Esophagus muscularis mucosa (tissue), 4 donors: ENCODE results near the gene ASPSCR1. TPM values are rescaled to one million over a fixed set of nuclear protein-coding genes. Genes with fewer than 3 reads are reported as not detected.

Experiments
- DNase-seq: peaks from one replicate; pipeline ENCODE4 v3.0.0-alpha.2; 2017; ENCODE audit errors: extremely low spot score
- H3K27ac ChIP-seq, 4 donors: fragments of 200-600 bp; sonication (generic); replicated peaks in 1 of 4; 1 replicate in 3 of 4; 2 replicates in 1 of 4; pipeline ENCODE4 v1.5.1; 2016 to 2019; ENCODE audit warnings: mild to moderate bottlenecking in 1 of 4
- H3K27me3 ChIP-seq, 4 donors: fragments of 200-600 bp; sonication (generic); one replicate each; pipeline versions ENCODE4 v1.5.1 to v1.6.0; 2016 to 2019
- H3K36me3 ChIP-seq, 4 donors: fragments of 200-600 bp; sonication (generic); one replicate each; pipeline ENCODE4 v1.5.1; 2016 to 2019
- H3K4me1 ChIP-seq, 4 donors: fragments of 200-600 bp; sonication (generic); one replicate each; pipeline ENCODE4 v1.5.1; 2016 to 2019
- H3K4me3 ChIP-seq, 4 donors: fragments of 200-600 bp; sonication (generic); 1 replicate in 2 of 4; 2 replicates in 2 of 4; pipeline ENCODE4 v1.5.1; 2016 to 2019; ENCODE audit warnings: mild to moderate bottlenecking in 4 of 4, moderate library complexity in 1 of 4
- H3K9me3 ChIP-seq, 4 donors: fragments of 200-600 bp; sonication (generic); 1 replicate in 3 of 4; 2 replicates in 1 of 4; pipeline ENCODE4 v1.5.1; 2016 to 2019
- EP300 ChIP-seq: sonication (generic); formaldehyde crosslinking; IDR thresholded peaks from one replicate; pipeline ENCODE4 v1.6.1; 2017; ENCODE audit warnings: antibody characterized with exemption
- POLR2A ChIP-seq: fragments of 450-650 bp; IDR thresholded peaks from one replicate; pipeline ENCODE4 v1.6.1; 2017; ENCODE audit warnings: antibody characterized with exemption, moderate library complexity, mild to moderate bottlenecking, low read depth
- POLR2AphosphoS5 ChIP-seq, 2 donors: sonication (generic); formaldehyde crosslinking; IDR thresholded peaks; one replicate each; pipeline ENCODE4 v1.6.1; 2017; ENCODE audit warnings: antibody characterized with exemption in 2 of 2
- WGBS: methylation state at CpG from one replicate; pipeline ENCODE4 v1.1.5; 2018; 5-methylcytosine and 5-hydroxymethylcytosine counted together
- intact Hi-C: fragments of 100-400 bp; cut with DNase I; formaldehyde crosslinking; loops from one replicate; pipeline ENCODE4 v1.15.1; 2023
- total RNA-seq, 4 donors: library from RNA; depleted of rRNA; stranded (reverse); fragments of >200 nt; gene quantifications; one replicate each; pipeline versions ENCODE4 v1.1.0 to v1.2.1, GENCODE V29; 2016
- TF ChIP-seq, protein P1 (sequence below), 3 experiments: fragments of 200-600 bp in 2 of 3; fragments of 450-650 bp in 1 of 3; sonication (generic) in 2 of 3; IDR thresholded peaks; one replicate each; pipeline ENCODE4 v1.5.1; 2017 to 2019; ENCODE audit warnings: antibody characterized with exemption in 3 of 3, mild to moderate bottlenecking in 2 of 3, moderate library complexity in 1 of 3

ASPSCR1 gene
- total RNA-seq, 4 donors from 2014 or later: 15.9 to 18.4 (median 17.3) TPM

DNA sequence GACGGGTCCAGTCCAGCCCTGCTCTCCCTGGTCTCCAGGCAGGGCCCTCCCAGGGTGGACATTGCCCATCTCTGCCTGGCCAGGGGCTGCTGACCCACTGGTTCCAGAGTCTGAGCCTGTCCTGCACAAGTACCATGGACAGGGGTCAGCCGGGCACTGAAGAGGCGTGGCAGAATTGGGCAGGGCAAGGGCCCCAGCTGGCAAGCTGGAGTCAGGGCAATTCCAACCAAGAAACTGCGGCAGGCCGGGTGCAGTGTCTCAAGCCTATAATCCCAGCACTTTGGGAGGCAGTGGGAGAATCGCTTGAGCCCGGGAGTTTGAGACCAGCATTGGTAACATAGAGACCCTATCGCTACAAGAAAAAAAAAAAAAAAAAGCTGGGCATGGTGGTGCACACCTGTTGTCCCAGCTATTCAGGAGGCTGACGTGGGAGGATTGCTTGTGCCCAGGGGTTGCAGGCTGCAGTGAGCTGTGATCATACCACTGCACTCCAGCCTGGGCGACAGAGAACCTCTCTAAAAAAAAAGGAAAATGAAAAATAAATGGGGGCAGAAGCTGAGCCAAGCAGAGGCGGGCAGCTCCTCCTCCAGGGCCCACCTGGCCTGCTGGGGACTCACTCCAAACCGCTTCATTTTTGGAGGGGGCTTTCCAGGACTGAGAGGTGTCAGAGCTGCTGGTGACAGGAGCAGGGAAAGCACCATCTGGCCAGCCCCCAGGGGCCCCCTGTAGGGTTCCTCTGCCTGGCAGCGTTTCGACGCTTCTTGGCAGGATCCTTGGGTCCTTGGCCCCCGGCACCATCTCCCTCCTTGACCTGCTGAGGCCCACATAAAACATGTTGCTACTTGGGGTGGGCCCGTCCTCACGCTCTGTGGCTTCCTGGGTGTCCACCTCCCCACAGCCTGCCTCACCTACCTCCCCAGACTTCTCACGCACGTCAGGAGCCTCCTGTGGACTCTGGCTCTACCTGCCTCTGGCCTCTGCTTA is 47.0 kb upstream of the ASPSCR1 start:
- TF ChIP-seq POLR2A: no peak
- TF ChIP-seq, protein P1, sequence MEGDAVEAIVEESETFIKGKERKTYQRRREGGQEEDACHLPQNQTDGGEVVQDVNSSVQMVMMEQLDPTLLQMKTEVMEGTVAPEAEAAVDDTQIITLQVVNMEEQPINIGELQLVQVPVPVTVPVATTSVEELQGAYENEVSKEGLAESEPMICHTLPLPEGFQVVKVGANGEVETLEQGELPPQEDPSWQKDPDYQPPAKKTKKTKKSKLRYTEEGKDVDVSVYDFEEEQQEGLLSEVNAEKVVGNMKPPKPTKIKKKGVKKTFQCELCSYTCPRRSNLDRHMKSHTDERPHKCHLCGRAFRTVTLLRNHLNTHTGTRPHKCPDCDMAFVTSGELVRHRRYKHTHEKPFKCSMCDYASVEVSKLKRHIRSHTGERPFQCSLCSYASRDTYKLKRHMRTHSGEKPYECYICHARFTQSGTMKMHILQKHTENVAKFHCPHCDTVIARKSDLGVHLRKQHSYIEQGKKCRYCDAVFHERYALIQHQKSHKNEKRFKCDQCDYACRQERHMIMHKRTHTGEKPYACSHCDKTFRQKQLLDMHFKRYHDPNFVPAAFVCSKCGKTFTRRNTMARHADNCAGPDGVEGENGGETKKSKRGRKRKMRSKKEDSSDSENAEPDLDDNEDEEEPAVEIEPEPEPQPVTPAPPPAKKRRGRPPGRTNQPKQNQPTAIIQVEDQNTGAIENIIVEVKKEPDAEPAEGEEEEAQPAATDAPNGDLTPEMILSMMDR (IDR thresholded peaks at IDR 0.05): no peak
- no peak for TF ChIP-seq POLR2AphosphoS5 (IDR thresholded peaks at IDR 0.05)
- TF ChIP-seq EP300: no peak
- intact Hi-C loops: no loop called here

DNA sequence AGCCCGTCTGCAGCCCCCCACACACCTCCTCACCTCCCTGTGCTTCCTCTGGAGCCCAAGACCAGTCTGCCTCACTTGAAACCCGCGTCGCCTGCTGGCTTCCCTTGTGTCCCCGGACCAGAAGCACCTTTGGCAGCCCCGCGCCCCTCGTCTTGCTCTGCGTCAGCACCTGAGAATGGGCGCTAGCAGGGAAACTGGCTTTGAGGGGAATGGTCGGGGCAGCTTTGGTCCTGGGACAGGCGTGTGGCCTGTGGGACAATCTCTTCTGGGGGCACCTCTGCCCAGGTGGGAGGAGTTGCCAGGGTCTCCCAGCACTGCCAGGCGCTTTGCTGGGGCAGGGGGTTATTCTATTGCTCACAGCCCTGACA is 46.3 kb upstream of the ASPSCR1 start:
- Histone ChIP-seq H3K27ac (no peak overlapping the region), H3K4me1 (peaks cover 12 to 21% (median 18%) of the 10 kb centered on the region in 4 donors), H3K4me3 (no peak overlapping the region), H3K27me3 (peaks cover 0 to 19% (median 1%) of the 10 kb centered on the region in 4 donors), H3K9me3 (no peaks in the 10 kb centered on the region), H3K36me3 (no peaks in the 10 kb centered on the region)
- intact Hi-C loops: no loop called here
- TF ChIP-seq POLR2AphosphoS5 (IDR thresholded peaks at IDR 0.05) (no peak), EP300 (no peak), POLR2A (no peak)
- TF ChIP-seq, protein P1 (IDR thresholded peaks at IDR 0.05): no peak
- DNase-seq: no peak
- WGBS: 84% methylated on average over 13 of the region's 13 CpGs

More for the DNA sequence above, 47.0 kb upstream of the ASPSCR1 start:
- no peak overlapping the region for H3K27ac ChIP-seq
- no peaks in the 10 kb centered on the region for H3K36me3 ChIP-seq
- H3K9me3 ChIP-seq: no peaks in the 10 kb centered on the region
- H3K4me3 ChIP-seq: no peak overlapping the region
- H3K27me3 ChIP-seq: peaks cover 0 to 19% (median 1%) of the 10 kb centered on the region in 4 donors
- H3K4me1 ChIP-seq: peaks cover 19 to 29% (median 26%) of the 10 kb centered on the region in 4 donors
- no peak for DNase-seq
- 77% methylated on average over 12 of the region's 20 CpGs for WGBS

DNA sequence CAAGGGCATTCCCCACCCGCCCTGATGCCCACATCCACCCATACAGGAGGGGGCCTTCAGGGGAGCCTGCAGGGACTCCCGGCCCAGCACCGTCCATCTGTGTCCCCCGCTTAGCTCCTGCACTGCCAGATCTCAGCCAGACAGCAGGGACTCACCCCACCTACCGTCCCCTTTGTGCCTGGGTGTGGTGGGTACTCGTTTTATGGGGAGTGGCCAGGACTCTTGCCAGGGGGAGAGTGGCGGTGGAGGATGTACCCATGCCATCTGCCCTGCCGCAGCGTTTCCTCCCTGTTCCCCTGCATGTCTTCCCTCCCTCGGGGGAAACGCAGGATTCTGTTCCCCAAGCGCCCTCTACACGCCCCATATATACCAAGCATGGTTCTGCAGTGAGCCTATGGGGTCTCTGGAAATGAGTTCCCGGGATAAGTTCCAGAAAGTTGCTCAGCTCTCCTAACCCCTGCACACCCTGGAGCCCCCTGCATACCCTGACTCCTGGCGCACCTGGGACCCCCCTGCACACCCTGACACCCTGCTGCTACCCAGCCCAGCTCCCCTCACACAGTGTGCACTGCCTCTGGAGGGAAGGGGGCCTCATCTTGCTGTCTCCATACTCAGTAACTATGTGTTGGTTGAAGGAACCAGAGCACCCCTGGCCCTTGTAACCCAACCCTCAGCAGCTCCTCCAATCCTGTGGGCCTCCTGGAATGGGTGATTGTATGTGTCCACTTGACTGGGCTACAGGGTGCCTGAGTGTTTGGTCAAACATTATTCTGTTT is 45.7 kb upstream of the ASPSCR1 start:
- intact Hi-C loops: no loop called here
- TF ChIP-seq POLR2AphosphoS5 (IDR thresholded peaks at IDR 0.05): no peak
- TF ChIP-seq EP300: no peak
- no peak for TF ChIP-seq POLR2A
- TF ChIP-seq, protein P1 (IDR thresholded peaks at IDR 0.05): no peak
- H3K36me3 ChIP-seq: no peaks in the 10 kb centered on the region
- 48% methylated on average over 10 of the region's 15 CpGs for WGBS
- peaks cover 0 to 19% (median 1%) of the 10 kb centered on the region in 4 donors for H3K27me3 ChIP-seq
- no peak for DNase-seq
- H3K27ac ChIP-seq: no peak overlapping the region
- H3K4me3 ChIP-seq: no peak overlapping the region
- peaks cover 16 to 21% (median 21%) of the 10 kb centered on the region in 4 donors for H3K4me1 ChIP-seq
- H3K9me3 ChIP-seq: no peaks in the 10 kb centered on the region

DNA sequence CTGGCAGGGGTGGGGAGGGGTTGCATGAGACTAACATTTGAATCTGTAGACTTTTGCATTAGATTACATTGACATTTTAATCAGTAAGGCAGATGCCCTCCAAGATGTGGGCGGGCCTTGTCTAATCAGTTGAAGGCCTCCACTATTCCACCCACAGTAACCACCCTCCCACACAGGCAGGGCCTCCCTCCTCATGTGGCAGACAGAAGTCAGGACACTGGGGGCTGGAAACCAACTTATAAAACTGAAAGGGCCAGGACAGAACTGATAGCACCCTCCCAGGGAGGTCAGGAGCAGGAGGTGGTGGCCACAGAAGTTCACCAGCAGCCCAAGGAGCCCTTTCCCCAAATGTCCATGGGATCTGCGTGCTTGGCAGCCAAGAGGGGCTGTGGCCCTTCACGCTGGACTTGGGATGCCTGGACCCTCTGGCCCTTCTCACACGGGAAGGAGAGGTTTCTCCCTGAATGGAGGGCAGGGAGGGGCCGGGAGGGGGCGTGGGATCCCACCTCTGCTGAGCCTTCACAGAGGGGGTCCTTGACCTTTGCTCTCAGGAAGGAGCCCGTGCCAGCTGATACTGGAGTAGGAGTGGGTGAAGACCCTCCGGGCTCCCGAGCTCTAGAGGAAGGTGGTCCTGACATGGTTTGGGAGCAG is 45.0 kb upstream of the ASPSCR1 start:
- Histone ChIP-seq H3K4me1 (peaks cover 19 to 28% (median 26%) of the 10 kb centered on the region in 4 donors), H3K4me3 (no peak overlapping the region), H3K27ac (no peak overlapping the region), H3K9me3 (no peaks in the 10 kb centered on the region), H3K27me3 (peaks cover 0 to 19% (median 1%) of the 10 kb centered on the region in 4 donors), H3K36me3 (no peaks in the 10 kb centered on the region)
- no peak for DNase-seq
- intact Hi-C loops: no loop called here
- TF ChIP-seq POLR2AphosphoS5 (IDR thresholded peaks at IDR 0.05): no peak
- TF ChIP-seq, protein P1 (IDR thresholded peaks at IDR 0.05): no peak
- no peak for TF ChIP-seq POLR2A
- no peak for TF ChIP-seq EP300
- 92% methylated on average over 9 of the region's 9 CpGs for WGBS
